Measurements from ENCODE around the gene RBM28.
A peak's percentile ranks its signal among the peaks of the same experiment; 100 is the strongest.

The RBM28 gene

DNA sequence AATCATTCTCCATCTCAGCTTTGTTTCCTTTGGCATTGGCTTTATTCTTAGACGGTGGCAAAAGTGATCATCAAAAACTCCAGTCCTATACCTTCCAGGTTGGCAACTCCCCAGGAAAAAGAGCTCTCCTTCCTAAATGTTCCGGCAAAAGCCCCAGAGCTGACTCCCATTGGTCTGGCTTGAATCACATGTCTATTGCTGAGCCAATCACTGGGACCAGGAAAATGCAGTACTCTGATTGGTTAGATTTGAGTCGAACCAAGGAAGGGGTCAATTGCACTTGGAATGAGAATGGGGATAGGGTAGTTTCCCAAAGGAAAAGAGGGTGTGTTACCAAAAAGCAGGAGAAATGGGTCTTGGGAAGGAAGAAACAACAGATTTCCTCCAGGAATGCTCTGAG lies 80.3 kb downstream of the RBM28 start:
- Histone ChIP-seq H2BK12ac (ENCODE audit: low read length in 2 of 2) (no peak overlapping the region), H3K4me1 (ENCODE audit: control insufficient read depth, insufficient read depth, low read depth, low read length) (peaks cover 16% of the 10 kb centered on the region), H2BK15ac (ENCODE audit: low read depth, poor library complexity, severe bottlenecking) (no peak overlapping the region), H3K9ac (ENCODE audit: low read length) (no peak overlapping the region), H3K36me3 (ENCODE audit: control insufficient read depth in 1 of 2, insufficient read depth in 2 of 2, low read depth in 1 of 2, low read length in 2 of 2) (no peaks in the 10 kb centered on the region), H3K4me3 (ENCODE audit: insufficient read depth in 1 of 2, low read depth in 1 of 2, low read length in 2 of 2) (no peak overlapping the region), H3K4ac (ENCODE audit: low read depth in 1 of 2, low read length in 2 of 2) (no peak overlapping the region), H2BK5ac (ENCODE audit: low read depth, low read length, poor library complexity, severe bottlenecking) (no peak overlapping the region), H3K27me3 (ENCODE audit: control insufficient read depth in 1 of 2, insufficient read depth in 1 of 2, low read length in 2 of 2) (peaks cover 28 to 69% of the 10 kb centered on the region in 2 experiments), H2AFZ (ENCODE audit: low read depth, low read length) (no peak overlapping the region), H3K9me3 (ENCODE audit: control insufficient read depth, low read length) (peaks cover 4% of the 10 kb centered on the region), H3K18ac (ENCODE audit: low read depth in 1 of 2, low read length in 2 of 2) (no peak overlapping the region), H2AK5ac (ENCODE audit: low read length, severe bottlenecking) (no peak overlapping the region), H3K79me1 (replicated peaks; ENCODE audit: low read length, poor library complexity, severe bottlenecking) (no peaks in the 10 kb centered on the region), H3K27ac (ENCODE audit: low read length, poor library complexity, severe bottlenecking) (no peak overlapping the region), H3K23ac (ENCODE audit: low read length in 2 of 2) (no peak overlapping the region), H3K14ac (ENCODE audit: low read length in 2 of 2) (no peak overlapping the region), H3K4me2 (ENCODE audit: low read length, poor library complexity, severe bottlenecking) (no peak overlapping the region), H4K8ac (ENCODE audit: low read length) (no peak overlapping the region), H2BK120ac (ENCODE audit: low read depth, low read length) (no peak overlapping the region), H4K91ac (ENCODE audit: low read length) (no peak overlapping the region)
- WGBS: 82% methylated on average over 3 of the region's 3 CpGs
- DNase-seq: no peak

DNA sequence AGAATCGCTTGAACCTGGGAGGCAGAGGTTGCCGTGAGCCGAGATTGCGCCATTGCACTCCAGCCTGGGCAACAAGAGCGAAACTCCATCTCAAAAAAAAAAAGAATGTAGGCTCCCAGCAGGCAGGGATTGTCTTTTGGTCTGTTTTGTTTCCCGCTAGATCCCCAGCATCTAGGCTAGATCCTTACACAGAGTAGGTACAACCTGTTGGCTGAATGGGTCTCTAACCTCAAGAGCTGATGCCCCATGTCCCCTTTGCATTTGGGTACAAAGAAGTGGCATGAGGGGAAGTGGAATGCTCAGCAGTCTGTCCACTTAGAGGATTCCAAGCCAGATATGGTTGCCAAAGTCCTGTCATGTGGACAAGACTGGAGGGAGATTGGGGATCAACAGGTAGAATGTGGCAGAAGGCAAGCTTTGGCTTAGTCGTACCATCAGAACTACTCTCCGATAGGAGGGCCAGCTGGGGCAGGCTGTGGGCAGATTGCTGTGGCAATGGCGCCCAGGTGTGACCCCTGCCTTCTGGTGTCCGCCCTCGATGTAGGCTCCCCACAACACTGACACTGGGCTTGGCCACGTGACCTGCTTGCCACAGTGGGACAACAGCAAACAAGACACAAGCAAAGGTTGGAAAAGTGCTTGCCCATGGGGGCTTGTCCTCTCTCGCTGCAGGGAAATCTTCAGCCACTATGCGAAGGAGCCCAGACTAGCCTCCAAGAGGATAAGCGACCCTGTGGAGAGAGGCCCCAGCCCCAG lies 81.3 kb downstream of the RBM28 start:
- Histone ChIP-seq H3K4ac (ENCODE audit: low read depth in 1 of 2, low read length in 2 of 2) (no peak overlapping the region), H4K91ac (ENCODE audit: low read length) (no peak overlapping the region), H2AK5ac (ENCODE audit: low read length, severe bottlenecking) (no peak overlapping the region), H3K4me1 (ENCODE audit: control insufficient read depth, insufficient read depth, low read depth, low read length) (peaks cover 12% of the 10 kb centered on the region), H4K8ac (ENCODE audit: low read length) (peak overlapping the region; percentile 39), H3K4me2 (ENCODE audit: low read length, poor library complexity, severe bottlenecking) (no peak overlapping the region), H3K9ac (ENCODE audit: low read length) (no peak overlapping the region), H2BK5ac (ENCODE audit: low read depth, low read length, poor library complexity, severe bottlenecking) (no peak overlapping the region), H2BK15ac (ENCODE audit: low read depth, poor library complexity, severe bottlenecking) (peak overlapping the region; percentile 1), H2AFZ (ENCODE audit: low read depth, low read length) (no peak overlapping the region), H3K79me1 (replicated peaks; ENCODE audit: low read length, poor library complexity, severe bottlenecking) (no peaks in the 10 kb centered on the region), H3K27me3 (ENCODE audit: control insufficient read depth in 1 of 2, insufficient read depth in 1 of 2, low read length in 2 of 2) (peaks cover 28 to 60% of the 10 kb centered on the region in 2 experiments), H3K14ac (ENCODE audit: low read length in 2 of 2) (peak overlapping the region in 1 of 2 experiments; percentile 44), H3K27ac (ENCODE audit: low read length, poor library complexity, severe bottlenecking) (no peak overlapping the region), H3K36me3 (ENCODE audit: control insufficient read depth in 1 of 2, insufficient read depth in 2 of 2, low read depth in 1 of 2, low read length in 2 of 2) (no peaks in the 10 kb centered on the region), H3K4me3 (ENCODE audit: insufficient read depth in 1 of 2, low read depth in 1 of 2, low read length in 2 of 2) (no peak overlapping the region), H3K23ac (ENCODE audit: low read length in 2 of 2) (no peak overlapping the region), H3K9me3 (ENCODE audit: control insufficient read depth, low read length) (peaks cover 4% of the 10 kb centered on the region), H2BK12ac (ENCODE audit: low read length in 2 of 2) (no peak overlapping the region), H3K18ac (ENCODE audit: low read depth in 1 of 2, low read length in 2 of 2) (no peak overlapping the region), H2BK120ac (ENCODE audit: low read depth, low read length) (no peak overlapping the region)
- no peak for DNase-seq
- WGBS: 90% methylated on average over 14 of the region's 15 CpGs

DNA sequence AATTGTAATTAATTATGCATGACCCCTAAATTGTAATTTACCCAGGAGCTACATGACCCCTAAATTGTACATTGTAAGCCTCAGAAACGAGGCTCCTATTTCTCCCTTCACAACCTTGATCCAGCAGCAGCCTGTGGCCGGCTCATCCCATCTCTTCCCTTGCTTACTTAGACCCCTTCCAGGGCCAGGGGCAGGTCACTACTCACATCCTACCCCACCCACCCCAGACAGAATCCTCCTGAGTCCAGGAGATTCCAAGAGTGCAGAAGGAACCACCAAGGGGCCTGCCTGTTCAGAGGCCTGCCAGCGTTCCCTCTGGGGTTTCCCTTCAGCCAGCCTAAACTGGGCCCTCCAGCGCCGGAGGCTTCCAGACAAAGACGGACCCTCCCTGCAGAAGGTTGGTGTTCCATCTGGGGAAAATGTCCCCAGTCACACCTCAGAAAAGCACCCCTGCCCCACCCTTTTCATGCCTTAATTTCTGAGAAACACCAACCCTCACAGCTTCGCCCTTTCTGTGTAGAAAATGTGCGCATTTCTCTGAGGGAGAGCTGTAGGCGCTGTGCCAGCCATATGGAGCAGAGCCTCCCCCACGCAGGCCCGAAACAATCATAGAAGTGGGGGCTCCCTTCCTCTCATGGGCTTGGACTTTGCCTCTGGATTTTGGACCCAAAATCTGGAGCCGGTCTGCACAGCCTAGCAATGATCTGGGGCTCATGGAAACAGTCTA lies 83.5 kb downstream of the RBM28 start:
- no peak overlapping the region for H2BK120ac ChIP-seq (ENCODE audit: low read depth, low read length)
- H2BK5ac ChIP-seq (ENCODE audit: low read depth, low read length, poor library complexity, severe bottlenecking): no peak overlapping the region
- H3K4ac ChIP-seq (ENCODE audit: low read depth in 1 of 2, low read length in 2 of 2): no peak overlapping the region
- no peak overlapping the region for H3K18ac ChIP-seq (ENCODE audit: low read depth in 1 of 2, low read length in 2 of 2)
- H3K27me3 ChIP-seq (ENCODE audit: control insufficient read depth in 1 of 2, insufficient read depth in 1 of 2, low read length in 2 of 2): peaks cover 37 to 55% of the 10 kb centered on the region in 2 experiments
- no peak overlapping the region for H4K91ac ChIP-seq (ENCODE audit: low read length)
- H3K4me3 ChIP-seq (ENCODE audit: insufficient read depth in 1 of 2, low read depth in 1 of 2, low read length in 2 of 2): no peak overlapping the region
- H3K4me1 ChIP-seq (ENCODE audit: control insufficient read depth, insufficient read depth, low read depth, low read length): peaks cover 2% of the 10 kb centered on the region
- H3K23ac ChIP-seq (ENCODE audit: low read length in 2 of 2): peak overlapping the region in 1 of 2 experiments; percentile 78
- H3K27ac ChIP-seq (ENCODE audit: low read length, poor library complexity, severe bottlenecking): no peak overlapping the region
- no peak overlapping the region for H2BK12ac ChIP-seq (ENCODE audit: low read length in 2 of 2)
- no peak overlapping the region for H2BK15ac ChIP-seq (ENCODE audit: low read depth, poor library complexity, severe bottlenecking)
- peaks cover 4% of the 10 kb centered on the region for H3K9me3 ChIP-seq (ENCODE audit: control insufficient read depth, low read length)
- no peak overlapping the region for H2AK5ac ChIP-seq (ENCODE audit: low read length, severe bottlenecking)
- no peak overlapping the region for H4K8ac ChIP-seq (ENCODE audit: low read length)
- H3K4me2 ChIP-seq (ENCODE audit: low read length, poor library complexity, severe bottlenecking): no peak overlapping the region
- WGBS: 83% methylated on average over 12 of the region's 12 CpGs
- H3K36me3 ChIP-seq (ENCODE audit: control insufficient read depth in 1 of 2, insufficient read depth in 2 of 2, low read depth in 1 of 2, low read length in 2 of 2): no peaks in the 10 kb centered on the region
- H3K79me1 ChIP-seq (replicated peaks; ENCODE audit: low read length, poor library complexity, severe bottlenecking): no peaks in the 10 kb centered on the region
- H2AFZ ChIP-seq (ENCODE audit: low read depth, low read length): no peak overlapping the region
- H3K14ac ChIP-seq (ENCODE audit: low read length in 2 of 2): no peak overlapping the region
- H3K9ac ChIP-seq (ENCODE audit: low read length): no peak overlapping the region
- no peak for DNase-seq
